Caco-2 (cell line): ENCODE data around the gene CPLX1. TPM values are rescaled to one million over a fixed set of nuclear protein-coding genes. Genes with fewer than 3 reads are reported as not detected.

ENCODE experiments used
- BruUV-seq: library from RNA; stranded (reverse); fragments of 400-500 nt; replicated peaks from 2 replicates; lab custom pipeline; 2021; lab: Mats Ljungman, UMichigan
- CTCF ChIA-PET: fragments of 300-600 bp; sonication (Branson Sonifier 250); formaldehyde crosslinking; loops from one replicate; lab custom pipeline; 2022; ENCODE audit warnings: antibody characterized with exemption; lab: Charles Lee
- POLR2A ChIA-PET: fragments of 300-600 bp; sonication (Branson Sonifier 250); formaldehyde crosslinking; loops from one replicate; lab custom pipeline; 2022; ENCODE audit warnings: antibody characterized with exemption; lab: Charles Lee
- DNase-seq, 2 experiments: peaks; one replicate each; pipeline versions ENCODE4 v3.0.0 to v3.0.0-alpha.2; 2020 to 2022
- H3K27me3 ChIP-seq: replicated peaks from 2 replicates; pipeline ENCODE4 v1.6.0; 2011; ENCODE audit warnings: low read length; ENCODE audit not compliant: control insufficient read depth, insufficient read depth
- H3K36me3 ChIP-seq: 2 replicates; pipeline ENCODE4 v1.5.1; 2011; ENCODE audit warnings: low read length; ENCODE audit not compliant: control insufficient read depth, insufficient read depth
- H3K4me1 ChIP-seq: fragments of 250-450 bp; sonication (Bioruptor Pico); 2 replicates; pipeline ENCODE4 v1.5.1; 2020; ENCODE audit warnings: mild to moderate bottlenecking
- H3K4me3 ChIP-seq: 2 replicates; pipeline ENCODE4 v1.5.1; 2011; ENCODE audit warnings: low read depth, mild to moderate bottlenecking, control low read depth, low read length
- H3K9me3 ChIP-seq: fragments of 250-450 bp; sonication (Bioruptor Pico); 2 replicates; pipeline ENCODE4 v1.5.1; 2020; ENCODE audit warnings: mild to moderate bottlenecking, moderate library complexity
- H3K27ac Mint-ChIP-seq: one replicate; pipeline ENCODE4 v1.8.0; 2022; ENCODE audit warnings: mixed read lengths; ENCODE audit not compliant: unreplicated experiment
- H3K27me3 Mint-ChIP-seq: one replicate; pipeline ENCODE4 v1.8.0; 2022; ENCODE audit warnings: mixed read lengths; ENCODE audit not compliant: insufficient read depth, unreplicated experiment
- H3K36me3 Mint-ChIP-seq: one replicate; pipeline ENCODE4 v1.8.0; 2022; ENCODE audit warnings: mild to moderate bottlenecking, mixed read lengths; ENCODE audit not compliant: insufficient read depth, unreplicated experiment
- H3K4me1 Mint-ChIP-seq: one replicate; pipeline ENCODE4 v1.8.0; 2022; ENCODE audit warnings: low read depth, mixed read lengths; ENCODE audit not compliant: unreplicated experiment
- H3K4me3 Mint-ChIP-seq: one replicate; pipeline ENCODE4 v1.8.0; 2022; ENCODE audit warnings: mild to moderate bottlenecking, moderate library complexity, mixed read lengths; ENCODE audit not compliant: unreplicated experiment
- H3K9me3 Mint-ChIP-seq: one replicate; pipeline ENCODE4 v1.8.0; 2022; ENCODE audit warnings: mixed read lengths; ENCODE audit not compliant: unreplicated experiment
- intact Hi-C: fragments of 100-400 bp; cut with micrococcal nuclease; formaldehyde crosslinking; loops from one replicate; pipeline ENCODE4 v1.10.0; 2022; ENCODE audit not compliant: unreplicated experiment
- total RNA-seq: library from RNA; stranded (reverse); gene quantifications from 2 replicates; pipeline ENCODE4 v1.2.3, GENCODE V29; 2022
- TF ChIP-seq, protein P1 (sequence below), 2 experiments: fragments of 200-600 bp in 1 of 2; IDR thresholded peaks; 1 replicate in 1 of 2; 2 replicates in 1 of 2; pipeline versions ENCODE4 v1.5.1 to v1.8.0; 2011 to 2022; ENCODE audit warnings: antibody characterized with exemption in 1 of 2, control low read depth in 1 of 2, inconsistent platforms in 1 of 2, low read depth in 1 of 2, low read length in 1 of 2, mild to moderate bottlenecking in 1 of 2, moderate library complexity in 1 of 2; ENCODE audit not compliant: insufficient read depth in 1 of 2, severe bottlenecking in 1 of 2, unreplicated experiment in 1 of 2

The CPLX1 gene
- total RNA-seq, 1 experiment from 2014 or later, result 20.9 TPM

DNA sequence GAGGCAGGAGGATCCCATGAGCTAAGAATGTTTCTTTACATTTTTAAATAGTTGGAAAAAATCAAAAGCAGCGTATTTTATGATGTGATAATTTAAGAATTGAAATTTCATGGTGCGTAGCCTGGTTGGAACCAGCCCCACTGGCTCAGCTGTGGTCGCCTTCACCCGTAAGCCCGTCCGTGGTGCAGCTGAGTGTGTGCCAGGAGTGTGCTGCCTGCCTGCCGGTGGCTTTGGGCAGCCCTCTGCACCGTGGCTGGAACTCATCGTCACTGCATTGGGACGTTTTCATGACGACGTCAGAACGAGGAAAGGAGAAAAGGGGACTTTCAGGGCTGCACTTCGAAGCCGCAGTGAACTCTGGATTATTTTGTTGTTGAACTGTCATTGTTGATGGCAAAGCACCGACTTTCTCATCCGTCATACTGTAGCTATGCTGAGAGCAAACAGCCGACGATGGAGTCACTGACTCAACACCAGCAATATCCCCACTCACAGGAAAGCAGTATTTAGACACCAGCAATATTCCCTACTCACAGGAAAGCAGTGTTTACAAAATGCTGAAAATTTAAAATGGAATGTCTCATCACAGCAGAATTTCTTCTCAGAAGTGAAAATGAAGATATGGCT lies 85.2 kb downstream of the CPLX1 start:
- Mint-ChIP-seq H3K36me3 (peaks cover 46% of the 10 kb centered on the region), H3K4me1 (peaks cover 5% of the 10 kb centered on the region), H3K27ac (no peak overlapping the region), H3K9me3 (no peaks in the 10 kb centered on the region), H3K4me3 (no peak overlapping the region), H3K27me3 (no peaks in the 10 kb centered on the region)
- Histone ChIP-seq H3K4me1 (no peaks in the 10 kb centered on the region), H3K4me3 (no peak overlapping the region), H3K9me3 (no peaks in the 10 kb centered on the region), H3K36me3 (peaks cover 2% of the 10 kb centered on the region; the same call in 1 of the 2 replicates), H3K27me3 (no peaks in the 10 kb centered on the region)
- BruUV-seq, result no TSS peak
- ChIA-PET CTCF (interaction anchor here (0.5 kb wide), 1 partner anchor 206 kb away, joined by 3 read pairs; no protein-coding TSS in a partner anchor), POLR2A (no interaction called here)
- TF ChIP-seq, protein P1, sequence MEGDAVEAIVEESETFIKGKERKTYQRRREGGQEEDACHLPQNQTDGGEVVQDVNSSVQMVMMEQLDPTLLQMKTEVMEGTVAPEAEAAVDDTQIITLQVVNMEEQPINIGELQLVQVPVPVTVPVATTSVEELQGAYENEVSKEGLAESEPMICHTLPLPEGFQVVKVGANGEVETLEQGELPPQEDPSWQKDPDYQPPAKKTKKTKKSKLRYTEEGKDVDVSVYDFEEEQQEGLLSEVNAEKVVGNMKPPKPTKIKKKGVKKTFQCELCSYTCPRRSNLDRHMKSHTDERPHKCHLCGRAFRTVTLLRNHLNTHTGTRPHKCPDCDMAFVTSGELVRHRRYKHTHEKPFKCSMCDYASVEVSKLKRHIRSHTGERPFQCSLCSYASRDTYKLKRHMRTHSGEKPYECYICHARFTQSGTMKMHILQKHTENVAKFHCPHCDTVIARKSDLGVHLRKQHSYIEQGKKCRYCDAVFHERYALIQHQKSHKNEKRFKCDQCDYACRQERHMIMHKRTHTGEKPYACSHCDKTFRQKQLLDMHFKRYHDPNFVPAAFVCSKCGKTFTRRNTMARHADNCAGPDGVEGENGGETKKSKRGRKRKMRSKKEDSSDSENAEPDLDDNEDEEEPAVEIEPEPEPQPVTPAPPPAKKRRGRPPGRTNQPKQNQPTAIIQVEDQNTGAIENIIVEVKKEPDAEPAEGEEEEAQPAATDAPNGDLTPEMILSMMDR (IDR thresholded peaks at IDR 0.05; ENCODE audit: insufficient read depth in 1 of 2, low read depth in 1 of 2, low read length in 1 of 2, severe bottlenecking in 1 of 2, unreplicated experiment in 1 of 2), result no peak
- intact Hi-C loops, result no loop called here
- DNase-seq, result no peak

DNA sequence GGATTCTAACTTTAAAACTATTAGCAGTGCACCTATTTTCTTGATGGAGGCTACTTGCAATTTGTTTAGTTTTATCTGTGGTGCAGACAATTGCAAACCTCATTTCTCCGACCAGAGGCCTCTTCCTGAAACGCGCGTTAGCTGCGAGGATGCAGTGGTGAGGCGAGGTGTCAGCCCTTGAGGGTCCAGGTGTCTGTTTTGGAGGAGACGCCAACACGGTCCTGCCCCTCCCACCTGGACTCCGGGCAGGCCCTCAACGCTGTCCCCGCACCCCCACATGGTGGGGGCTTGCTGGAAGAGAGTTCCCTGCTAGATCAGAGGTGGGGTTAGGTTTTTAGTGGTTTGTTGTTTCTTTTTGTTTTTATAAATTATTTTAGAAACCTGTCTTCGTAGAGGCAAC lies 85.9 kb downstream of the CPLX1 start:
- DNase-seq, result no peak
- H3K9me3 Mint-ChIP-seq, result no peaks in the 10 kb centered on the region
- ChIA-PET CTCF (no interaction called here), POLR2A (no interaction called here)
- peaks cover 5% of the 10 kb centered on the region for H3K4me1 Mint-ChIP-seq
- Histone ChIP-seq H3K9me3 (no peaks in the 10 kb centered on the region), H3K27me3 (no peaks in the 10 kb centered on the region), H3K36me3 (peaks cover 2% of the 10 kb centered on the region; the same call in 1 of the 2 replicates), H3K4me1 (no peaks in the 10 kb centered on the region), H3K4me3 (no peak overlapping the region)
- peaks cover 54% of the 10 kb centered on the region for H3K36me3 Mint-ChIP-seq
- BruUV-seq, result no TSS peak
- TF ChIP-seq, protein P1 (IDR thresholded peaks at IDR 0.05; ENCODE audit: insufficient read depth in 1 of 2, low read depth in 1 of 2, low read length in 1 of 2, severe bottlenecking in 1 of 2, unreplicated experiment in 1 of 2), result no peak
- H3K4me3 Mint-ChIP-seq, result no peak overlapping the region
- no peak overlapping the region for H3K27ac Mint-ChIP-seq
- H3K27me3 Mint-ChIP-seq, result no peaks in the 10 kb centered on the region
- intact Hi-C loops, result no loop called here

DNA sequence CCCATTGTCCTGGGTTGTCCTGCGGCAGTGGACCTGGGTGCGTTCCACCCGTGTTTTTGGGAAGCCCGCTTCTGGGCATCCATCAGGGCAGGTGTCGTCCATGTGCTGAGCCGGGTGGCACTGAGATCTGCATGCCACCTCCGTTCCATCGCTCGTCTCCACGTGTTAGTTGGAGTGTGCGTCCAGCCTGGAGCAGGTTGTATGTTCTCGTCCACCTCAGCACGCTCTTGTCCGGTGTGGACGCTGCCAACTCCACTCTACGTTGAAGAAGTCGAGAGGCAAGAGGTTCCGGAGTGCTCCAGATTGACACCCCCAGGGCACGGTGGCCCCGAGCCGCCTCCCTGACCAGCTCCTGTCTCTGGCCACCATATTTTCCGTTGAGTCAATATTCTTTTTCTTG lies 86.4 kb downstream of the CPLX1 start:
- no peaks in the 10 kb centered on the region for H3K9me3 ChIP-seq
- H3K36me3 Mint-ChIP-seq, result peaks cover 56% of the 10 kb centered on the region
- TF ChIP-seq, protein P1 (IDR thresholded peaks at IDR 0.05; ENCODE audit: insufficient read depth in 1 of 2, low read depth in 1 of 2, low read length in 1 of 2, severe bottlenecking in 1 of 2, unreplicated experiment in 1 of 2), result no peak
- BruUV-seq, result no TSS peak
- H3K4me3 ChIP-seq, result no peak overlapping the region
- no peaks in the 10 kb centered on the region for H3K27me3 Mint-ChIP-seq
- H3K36me3 ChIP-seq, result peaks cover 2% of the 10 kb centered on the region; the same call in 1 of the 2 replicates
- H3K4me1 ChIP-seq, result no peaks in the 10 kb centered on the region
- no peaks in the 10 kb centered on the region for H3K9me3 Mint-ChIP-seq
- ChIA-PET CTCF (no interaction called here), POLR2A (no interaction called here)
- H3K4me1 Mint-ChIP-seq, result peaks cover 4% of the 10 kb centered on the region
- H3K27me3 ChIP-seq, result no peaks in the 10 kb centered on the region
- no peak overlapping the region for H3K4me3 Mint-ChIP-seq
- intact Hi-C loops, result no loop called here
- no peak overlapping the region for H3K27ac Mint-ChIP-seq
- DNase-seq, result no peak
